Heart left ventricle (tissue), 13 donors: ENCODE measurements around the gene BICDL1.

Experiments
- CTCF ChIP-seq, 12 donors: fragments of 200-600 bp; sonication (generic) in 4 of 12; IDR thresholded peaks; one replicate each; pipeline versions ENCODE4 v1.5.0 to v1.8.0; 2018 to 2022; ENCODE audit warnings: antibody characterized with exemption in 12 of 12, mild to moderate bottlenecking in 5 of 12
- POLR2A ChIP-seq, 2 donors: fragments of 450-650 bp; IDR thresholded peaks; one replicate each; pipeline ENCODE4 v1.6.1; 2017; ENCODE audit warnings: antibody characterized with exemption in 2 of 2, mild to moderate bottlenecking in 2 of 2, moderate library complexity in 2 of 2
- donor health status: ischemic (EF 13 %, LVEDD 7.1; RV severe dilation, severe dysfunction).
- donor health status: DM: no; HTN: yes; CAD: no.
- donor health status: DM: no; HTN: no; CAD: no.
- donor health status: ischemic (EF 25% LVEDD 6.9; RV normal size, moderate dysfunction).
- donor health status: ischemic (EF 25% LVEDD 5.7; RV mildly dilated, moderate dysfunction).
- donor health status: ischemic (EF 35%, LVEDD 5.7; RV mildly dilated, moderate dysfunction).
- donor health status: nonischemic (EF 11% LVEDD 7.7; RV severe dilation, severe dysfunction).
- donor health status: DM: yes; HTN: yes; CAD: no.
- donor health status: PGD.
- donor health status: ischemic (EF 29% LVEDD 5.4; RV normal size, mild dysfunction).
- donor health status: nonischemic (EF 23%, LVEDD 6.1; RV moderate dilation, normal function).

- TF ChIP-seq CTCF (IDR thresholded peaks at IDR 0.05) (no peak), POLR2A (IDR thresholded peaks at IDR 0.05) (no peak)
Measured at GRCh38 chr12:120102189-120103043, 113.4 kb downstream of the BICDL1 start.
